MV-4-11 (cell line): ENCODE results near the gene CHST12.
"Not testable (repeated sequence)": the region's sequence is repeated elsewhere in the genome, so short reads cannot be mapped to it uniquely, and the experiment has no call there.

Experiments
- DNase-seq: peaks from one replicate; lab custom pipeline; 2025; lab: John Stamatoyannopoulos, UW

Gene CHST12

DNA sequence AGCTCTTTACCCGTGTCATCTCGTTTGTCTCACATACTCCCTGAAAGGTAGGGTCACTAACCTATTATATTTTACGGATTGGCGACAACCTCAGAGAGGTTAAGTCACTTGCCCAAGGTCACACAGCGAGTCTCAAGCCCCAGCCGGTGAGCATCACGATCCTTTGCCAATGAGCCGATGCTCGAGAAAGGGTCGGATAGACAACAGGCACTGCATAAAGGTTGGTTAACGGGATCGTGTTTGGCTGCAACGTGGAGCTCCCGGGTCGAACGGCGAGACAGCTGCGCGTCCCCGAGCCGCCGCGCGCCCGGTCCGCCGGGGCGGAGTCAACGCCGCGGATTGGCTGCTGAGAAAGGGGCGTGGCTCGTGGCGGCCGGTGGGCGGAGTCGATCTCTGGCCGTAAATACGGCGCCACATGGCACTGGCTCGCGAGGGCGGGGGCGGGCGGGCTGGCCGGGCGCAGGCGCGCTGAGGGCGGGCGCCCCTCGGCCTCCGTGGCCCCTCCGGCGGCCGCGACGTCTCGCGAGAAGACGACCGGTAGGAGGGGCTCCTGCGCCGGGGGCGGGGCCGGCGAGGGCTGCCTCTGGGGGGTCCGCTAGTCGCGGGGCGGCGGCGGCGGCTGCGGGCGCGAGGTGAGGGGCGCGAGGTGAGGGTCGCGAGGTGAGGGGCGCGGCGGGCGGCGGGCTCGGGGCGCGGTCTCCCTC is at the start of gene CHST12:
TSS of gene CHST12 (plus strand) at position 598 of the 704 bp plus-strand sequence. CDS start 29,029 bp downstream, outside the sequence.
- peak; percentile 73 for DNase-seq

DNA sequence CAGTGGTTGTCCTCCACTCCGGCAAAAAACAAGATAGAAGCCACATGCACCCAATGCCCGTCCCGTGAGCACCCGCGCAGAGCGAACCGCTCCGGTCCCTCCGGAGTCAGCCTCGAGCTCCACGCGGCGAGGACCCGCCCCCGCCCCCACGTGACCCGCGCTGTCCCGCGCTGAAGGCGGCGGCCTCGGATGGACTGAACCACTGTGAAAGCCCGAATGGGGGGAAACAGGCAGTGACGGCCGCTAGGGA is 49.5 kb upstream of the CHST12 start:
- peak; percentile 74 for DNase-seq

DNA sequence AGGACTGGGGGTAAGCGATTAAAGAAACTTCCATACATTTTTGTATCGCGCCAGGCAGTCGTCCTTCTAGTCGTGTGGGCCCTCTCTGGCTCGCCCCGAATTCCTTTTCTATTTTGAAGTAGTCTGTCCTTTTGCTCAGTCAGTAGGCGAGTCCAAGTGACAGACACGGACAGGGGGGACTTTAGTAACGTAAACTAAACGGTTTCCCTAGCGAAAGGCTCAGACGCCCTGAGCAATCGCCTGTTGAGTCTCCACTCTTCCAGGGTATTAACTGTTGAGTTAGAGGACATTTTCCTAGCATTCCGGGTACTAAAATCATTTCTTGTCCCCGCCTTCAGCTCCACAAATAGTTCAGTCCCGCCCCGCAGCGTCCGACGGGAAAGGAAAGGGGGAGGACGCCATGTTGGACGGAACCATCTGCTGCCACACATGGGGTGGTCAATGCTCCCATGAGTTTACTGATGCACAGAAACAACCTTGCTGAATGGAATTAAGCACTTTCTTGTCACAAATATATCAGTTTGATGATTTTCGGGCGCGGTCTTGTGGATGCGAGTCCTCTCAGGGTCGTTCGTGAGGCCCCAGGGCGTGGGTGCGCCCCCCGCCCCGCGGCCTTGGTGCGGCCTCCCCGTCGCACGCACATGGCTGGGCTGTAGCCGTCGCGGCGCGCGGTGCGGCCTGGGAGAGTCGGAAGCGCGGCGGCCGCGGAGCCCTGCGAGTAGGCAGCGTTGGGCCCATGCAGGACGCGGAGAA is 49.0 kb upstream of the CHST12 start, which contains the start of gene EIF3B:
TSS of gene EIF3B (plus strand) at position 642 of the 753 bp plus-strand sequence. CDS start at position 737, 95 bp downstream.
- DNase-seq: peak; percentile 84

DNA sequence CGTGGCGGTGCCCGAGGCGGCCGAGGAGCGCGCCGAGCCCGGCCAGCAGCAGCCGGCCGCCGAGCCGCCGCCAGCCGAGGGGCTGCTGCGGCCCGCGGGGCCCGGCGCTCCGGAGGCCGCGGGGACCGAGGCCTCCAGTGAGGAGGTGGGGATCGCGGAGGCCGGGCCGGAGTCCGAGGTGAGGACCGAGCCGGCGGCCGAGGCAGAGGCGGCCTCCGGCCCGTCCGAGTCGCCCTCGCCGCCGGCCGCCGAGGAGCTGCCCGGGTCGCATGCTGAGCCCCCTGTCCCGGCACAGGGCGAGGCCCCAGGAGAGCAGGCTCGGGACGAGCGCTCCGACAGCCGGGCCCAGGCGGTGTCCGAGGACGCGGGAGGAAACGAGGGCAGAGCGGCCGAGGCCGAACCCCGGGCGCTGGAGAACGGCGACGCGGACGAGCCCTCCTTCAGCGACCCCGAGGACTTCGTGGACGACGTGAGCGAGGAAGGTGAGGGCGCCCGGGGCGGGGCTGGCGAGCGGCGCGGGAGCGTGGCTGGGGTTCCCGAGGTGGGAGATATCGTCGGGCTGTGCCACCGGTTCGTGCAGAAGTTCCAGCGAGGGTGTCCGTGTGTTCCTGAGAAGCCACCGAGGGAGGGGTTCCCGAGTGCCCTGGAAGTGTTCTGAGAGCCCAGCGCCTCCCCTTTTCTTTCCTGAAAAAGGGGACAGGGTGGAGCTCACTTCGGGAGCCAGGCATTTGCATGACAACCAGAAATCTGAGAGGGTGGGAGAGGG is 48.3 kb upstream of the CHST12 start:
- no peak for DNase-seq

DNA sequence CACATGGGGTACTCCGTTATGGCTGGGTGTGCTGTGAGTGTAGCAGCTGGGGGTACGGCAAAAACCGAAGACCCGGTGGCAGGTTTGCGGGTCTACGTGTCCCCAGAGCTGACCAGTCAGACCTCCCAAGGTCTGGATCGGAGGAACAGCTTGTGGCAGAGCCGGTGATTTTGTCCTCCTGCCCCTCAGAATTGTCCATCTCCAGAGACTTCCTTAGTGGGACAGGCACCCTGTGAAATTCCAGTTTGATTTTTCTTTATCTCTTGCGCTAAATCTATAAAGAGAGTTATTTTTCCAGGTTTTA is 47.8 kb upstream of the CHST12 start:
- DNase-seq: no peak

DNA sequence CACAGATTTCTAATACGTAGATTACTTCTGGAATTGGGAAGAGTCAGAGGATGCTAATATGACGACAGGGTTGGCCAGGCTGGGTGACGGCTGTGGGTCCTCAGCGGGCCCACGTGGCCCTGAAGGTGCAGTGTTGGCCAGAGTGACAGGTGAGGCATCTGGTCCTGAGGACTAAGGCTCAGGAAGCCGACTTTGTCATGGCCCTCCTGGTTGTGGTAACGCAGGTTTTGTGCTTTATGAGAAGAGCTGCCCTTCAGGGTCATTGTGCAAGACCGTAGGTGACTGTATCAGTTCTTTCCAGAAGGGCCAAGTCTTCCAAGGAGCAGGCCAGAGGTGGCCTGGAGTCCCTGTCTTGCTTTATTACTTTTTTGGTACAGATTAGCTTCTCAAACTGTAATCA is 46.2 kb upstream of the CHST12 start:
- no peak for DNase-seq

DNA sequence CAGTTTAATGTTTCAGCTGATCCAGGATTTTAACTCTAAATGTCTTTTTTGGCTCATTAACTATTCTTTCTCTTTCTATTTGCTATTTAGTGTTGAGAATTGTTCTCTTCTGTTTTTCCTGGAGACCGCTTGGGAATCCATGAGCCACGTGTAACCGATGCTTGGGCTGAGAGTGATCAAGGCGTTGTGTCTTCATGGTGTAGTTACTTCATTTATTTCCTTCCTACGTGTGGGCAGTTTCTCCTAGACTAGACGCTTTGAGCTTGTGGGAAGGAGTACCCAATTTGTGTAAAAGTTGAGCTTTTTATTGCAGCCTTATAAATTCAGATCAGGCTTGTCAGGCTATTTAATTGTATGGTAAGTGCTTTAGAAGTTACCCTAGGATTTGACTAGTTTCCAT is 45.8 kb upstream of the CHST12 start:
- DNase-seq: no peak

DNA sequence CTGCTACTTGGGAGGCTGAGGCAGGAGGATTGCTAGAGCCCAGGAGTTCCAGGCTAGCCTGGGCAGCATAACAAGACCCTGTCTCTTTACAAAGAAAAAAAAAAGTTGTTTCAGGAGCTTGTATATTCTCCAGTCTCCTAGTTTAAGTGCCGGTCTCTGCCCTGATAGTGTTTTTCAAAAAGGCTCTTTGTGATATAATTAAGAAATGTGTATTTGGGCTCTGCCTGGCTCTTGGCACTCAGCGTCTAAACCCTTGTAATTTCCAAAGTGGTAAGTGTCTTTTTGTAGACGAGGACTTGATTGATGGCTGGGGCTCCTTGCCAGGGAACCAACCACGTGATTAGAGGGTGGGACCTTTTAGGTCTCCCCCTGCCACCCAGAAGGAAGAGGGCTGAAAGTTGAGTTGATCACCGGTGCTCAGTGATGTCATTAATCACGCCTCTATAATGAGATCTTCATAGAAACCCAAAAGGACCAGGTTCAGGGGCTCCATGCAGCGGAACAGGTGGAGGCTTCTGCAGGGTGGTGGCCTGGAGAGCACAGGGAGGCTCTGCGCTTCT is 44.4 kb upstream of the CHST12 start:
- no peak for DNase-seq

DNA sequence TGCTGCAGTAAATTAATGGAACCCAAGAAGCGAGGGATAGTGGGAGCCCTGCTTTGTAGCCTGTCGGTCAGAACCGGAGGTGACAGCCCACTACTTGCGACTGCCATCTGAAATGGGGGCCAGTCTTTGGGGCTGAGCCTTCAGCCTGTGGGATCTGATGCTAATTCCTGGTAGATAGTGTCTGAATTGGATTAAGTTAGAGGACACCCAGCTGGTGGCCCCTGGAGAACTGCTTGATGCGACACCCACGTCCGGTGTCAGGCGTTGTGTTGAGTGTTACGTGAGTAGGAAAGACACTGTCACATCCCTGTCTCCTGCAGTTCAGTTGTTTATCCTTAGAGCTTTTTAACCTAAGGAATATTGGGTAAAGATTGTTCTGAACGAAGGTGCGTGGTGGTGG is 43.8 kb upstream of the CHST12 start:
- DNase-seq: no peak

DNA sequence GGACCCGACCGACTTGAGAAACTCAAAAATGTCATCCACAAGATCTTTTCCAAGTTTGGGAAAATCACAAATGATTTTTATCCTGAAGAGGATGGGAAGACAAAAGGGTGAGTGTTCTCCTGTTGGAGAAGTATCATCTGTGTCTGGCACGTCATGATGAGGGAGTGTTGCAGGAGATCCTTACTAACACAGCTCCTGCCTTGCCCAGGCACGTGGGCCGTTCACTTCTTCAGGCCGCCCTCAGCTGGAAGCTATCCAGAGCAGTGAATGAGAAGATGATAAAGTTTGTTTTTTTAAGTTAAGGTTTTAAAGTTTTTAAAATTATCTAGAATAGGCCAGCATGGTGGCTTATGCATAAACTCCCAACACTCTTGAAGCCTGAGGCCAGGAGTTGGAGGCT is 42.6 kb upstream of the CHST12 start:
- no peak for DNase-seq

DNA sequence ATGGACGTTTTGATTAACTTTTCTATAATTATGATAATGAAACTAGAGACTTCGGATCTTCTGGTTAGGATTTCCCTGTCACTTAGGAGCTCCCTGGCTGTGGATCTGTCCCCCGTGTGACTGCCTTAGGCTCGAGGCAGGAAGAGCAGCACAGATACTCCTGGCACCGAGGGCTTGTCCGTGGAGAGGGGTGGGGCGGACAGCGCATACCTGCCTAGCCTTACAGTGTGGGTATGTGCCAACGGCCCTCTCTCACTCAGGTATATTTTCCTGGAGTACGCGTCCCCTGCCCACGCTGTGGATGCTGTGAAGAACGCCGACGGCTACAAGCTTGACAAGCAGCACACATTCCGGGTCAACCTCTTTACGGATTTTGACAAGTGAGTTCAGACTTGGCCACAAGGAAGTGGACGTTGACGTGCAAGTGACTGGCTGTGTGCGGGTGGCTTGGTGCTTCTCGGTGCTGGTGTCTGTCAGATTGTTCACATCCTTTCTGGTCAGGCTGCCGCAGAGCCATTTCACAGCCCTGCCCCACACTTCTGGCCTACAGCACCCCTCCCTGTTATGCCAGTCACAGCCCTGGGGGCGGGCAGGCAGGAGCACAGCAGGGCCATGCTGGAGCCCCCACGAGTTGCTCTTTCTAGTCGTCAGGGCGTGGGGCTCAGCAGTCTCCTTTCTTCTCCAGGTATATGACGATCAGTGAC is 40.9 kb upstream of the CHST12 start:
- no peak for DNase-seq

DNA sequence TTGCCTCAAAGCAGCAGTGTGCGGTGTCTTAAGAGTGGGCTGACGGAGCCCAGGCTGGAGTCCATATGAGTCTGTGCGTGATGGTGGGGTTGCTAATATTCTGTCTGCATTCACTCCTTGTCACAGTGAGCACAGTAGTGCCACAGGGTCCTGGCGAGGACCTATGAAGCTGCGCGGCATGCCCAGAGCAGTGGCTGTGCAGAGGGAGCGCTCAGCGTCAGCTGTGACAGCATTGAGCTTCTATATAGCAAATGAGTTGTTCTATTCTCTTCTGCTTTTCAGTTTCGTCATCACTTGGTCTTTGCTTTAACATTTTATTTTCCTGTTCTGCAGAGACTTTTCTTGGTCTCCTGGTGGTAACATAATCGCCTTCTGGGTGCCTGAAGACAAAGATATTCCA is 34.3 kb upstream of the CHST12 start:
- DNase-seq: peak; percentile 29

DNA sequence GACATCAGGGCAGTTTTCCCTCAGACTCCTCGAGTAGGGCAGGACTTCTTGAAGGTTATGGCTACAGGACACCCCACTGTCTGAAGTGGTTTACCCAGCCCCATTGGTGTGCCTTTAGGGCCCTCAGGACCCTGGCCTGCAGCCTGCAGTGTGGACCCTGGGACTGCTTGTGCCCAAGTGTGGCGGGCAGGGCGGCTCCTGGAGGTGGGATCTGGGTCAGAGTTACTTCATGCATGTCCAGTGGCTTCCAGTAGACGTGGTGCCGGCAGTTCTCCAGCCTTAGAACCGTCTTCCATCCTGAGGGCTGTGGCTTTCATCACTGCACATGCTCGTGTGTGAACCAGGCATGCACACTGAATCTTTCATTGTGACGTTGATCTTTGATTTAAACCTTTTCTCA is 32.1 kb upstream of the CHST12 start:
- no peak for DNase-seq

DNA sequence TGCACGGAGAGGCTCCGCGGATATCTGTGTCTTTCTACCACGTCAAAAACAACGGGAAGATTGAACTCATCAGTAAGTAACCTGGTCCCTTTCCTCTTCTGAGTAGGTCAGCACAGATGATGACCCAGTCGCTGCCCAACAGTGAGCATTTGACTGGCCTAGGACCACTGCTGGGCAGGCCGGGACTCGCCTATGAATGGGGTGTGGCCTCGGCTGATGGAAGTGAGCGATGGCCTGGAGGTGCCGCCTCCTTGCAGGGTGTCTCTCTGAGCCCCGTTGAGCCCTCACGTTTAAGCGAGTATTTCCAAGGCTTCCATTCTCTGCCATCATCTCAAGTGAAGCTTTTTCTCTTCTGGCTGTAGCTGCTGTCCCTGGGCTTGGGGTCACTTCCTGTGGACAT is 30.7 kb upstream of the CHST12 start:
- DNase-seq: no peak

DNA sequence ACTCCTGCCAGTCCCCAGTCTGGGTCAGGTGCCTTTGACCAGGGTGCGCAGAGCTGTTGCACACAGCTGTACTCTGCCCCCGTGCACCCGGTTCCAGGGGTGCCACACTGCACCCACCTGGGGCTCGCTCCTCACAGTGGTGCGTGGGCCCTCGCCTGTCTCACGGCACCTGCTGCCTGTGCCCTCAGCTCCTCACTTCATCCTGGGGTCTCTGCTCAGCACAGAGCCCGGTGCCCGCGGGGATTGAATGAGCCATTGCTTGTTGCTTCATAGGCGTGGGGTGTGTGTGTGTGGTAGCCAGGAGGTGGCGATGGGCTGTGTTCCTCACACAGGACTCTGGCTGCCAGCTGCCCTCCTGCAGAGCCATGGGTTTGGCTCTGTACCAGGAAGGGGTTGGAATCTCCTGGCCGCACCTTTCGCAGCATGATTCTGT is 30.3 kb upstream of the CHST12 start:
- DNase-seq: no peak

DNA sequence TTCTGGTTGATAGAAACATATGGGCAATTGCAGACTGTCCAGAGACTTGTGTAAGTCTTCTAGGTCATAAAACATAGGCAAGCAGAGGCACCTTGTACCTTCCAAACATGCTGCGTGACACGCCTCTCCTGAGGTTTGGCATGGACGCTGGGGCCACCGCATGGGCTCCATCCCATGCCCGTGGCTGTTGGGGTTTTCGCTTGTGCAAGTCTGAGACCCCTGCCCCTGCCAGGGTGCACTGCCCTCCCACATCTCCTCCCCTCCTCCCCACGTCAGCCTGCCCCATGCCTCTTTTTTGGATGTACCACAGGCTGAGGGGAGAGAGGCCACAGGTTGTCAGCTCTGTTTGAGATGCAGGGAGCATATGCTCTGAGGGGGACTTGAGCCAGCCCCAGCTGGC is 29.8 kb upstream of the CHST12 start:
- DNase-seq: no peak

DNA sequence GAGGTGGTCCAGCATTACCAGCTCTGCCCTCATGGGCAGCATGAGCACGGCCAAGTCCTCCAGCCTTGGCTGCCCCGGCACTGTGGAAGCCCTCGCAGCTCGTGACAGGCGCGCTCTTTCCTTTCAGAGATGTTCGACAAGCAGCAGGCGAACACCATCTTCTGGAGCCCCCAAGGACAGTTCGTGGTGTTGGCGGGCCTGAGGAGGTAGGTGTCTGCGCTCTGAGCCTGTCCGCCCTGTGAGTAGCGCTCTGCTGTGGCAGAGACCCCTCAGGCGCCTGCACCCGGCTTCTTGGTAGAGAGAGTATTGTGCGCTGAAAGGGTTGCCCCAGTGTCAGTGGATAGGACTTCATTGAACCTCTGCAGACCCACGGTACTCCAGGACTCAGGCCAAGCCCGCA is 29.0 kb upstream of the CHST12 start:
- no peak for DNase-seq

DNA sequence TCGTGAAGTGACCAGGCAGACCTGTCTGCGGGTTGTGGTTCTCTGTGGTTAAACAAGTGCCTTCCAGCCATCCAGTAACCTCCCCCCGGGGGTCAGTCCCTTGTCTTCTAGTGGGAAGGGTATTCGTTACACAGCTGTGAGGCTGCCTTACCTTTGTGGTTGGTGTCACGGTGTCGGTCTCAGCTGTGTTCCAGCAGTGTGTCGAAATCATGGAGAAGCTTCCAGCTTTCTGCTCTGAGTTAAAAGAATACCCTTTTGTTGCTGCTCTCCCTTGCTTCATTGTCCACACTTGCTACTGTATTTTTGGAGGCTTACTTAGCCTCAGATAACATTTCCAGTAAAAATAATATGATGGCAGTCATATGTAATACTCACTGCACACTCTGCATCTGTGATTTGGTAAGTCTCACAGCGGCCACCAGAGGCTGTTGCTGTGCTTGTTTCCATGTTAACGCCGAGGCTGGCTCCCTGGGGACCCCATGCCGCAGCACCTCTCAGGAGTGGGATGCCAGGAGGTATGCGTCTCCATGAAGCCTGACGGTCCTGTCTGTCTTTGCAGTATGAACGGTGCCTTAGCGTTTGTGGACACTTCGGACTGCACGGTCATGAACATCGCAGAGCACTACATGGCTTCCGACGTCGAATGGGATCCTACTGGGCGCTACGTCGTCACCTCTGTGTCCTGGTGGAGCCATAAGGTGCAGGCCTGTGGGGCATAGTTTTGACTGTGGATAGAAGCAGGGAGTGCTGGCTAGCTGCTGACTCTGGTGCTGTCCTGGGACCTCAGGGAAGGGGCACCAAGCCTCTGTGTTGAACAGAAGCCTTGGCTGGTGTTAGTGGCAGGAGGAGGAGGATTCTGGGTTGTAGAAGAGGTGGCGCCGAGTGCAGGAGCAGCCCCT is 28.3 kb upstream of the CHST12 start:
- no peak for DNase-seq

DNA sequence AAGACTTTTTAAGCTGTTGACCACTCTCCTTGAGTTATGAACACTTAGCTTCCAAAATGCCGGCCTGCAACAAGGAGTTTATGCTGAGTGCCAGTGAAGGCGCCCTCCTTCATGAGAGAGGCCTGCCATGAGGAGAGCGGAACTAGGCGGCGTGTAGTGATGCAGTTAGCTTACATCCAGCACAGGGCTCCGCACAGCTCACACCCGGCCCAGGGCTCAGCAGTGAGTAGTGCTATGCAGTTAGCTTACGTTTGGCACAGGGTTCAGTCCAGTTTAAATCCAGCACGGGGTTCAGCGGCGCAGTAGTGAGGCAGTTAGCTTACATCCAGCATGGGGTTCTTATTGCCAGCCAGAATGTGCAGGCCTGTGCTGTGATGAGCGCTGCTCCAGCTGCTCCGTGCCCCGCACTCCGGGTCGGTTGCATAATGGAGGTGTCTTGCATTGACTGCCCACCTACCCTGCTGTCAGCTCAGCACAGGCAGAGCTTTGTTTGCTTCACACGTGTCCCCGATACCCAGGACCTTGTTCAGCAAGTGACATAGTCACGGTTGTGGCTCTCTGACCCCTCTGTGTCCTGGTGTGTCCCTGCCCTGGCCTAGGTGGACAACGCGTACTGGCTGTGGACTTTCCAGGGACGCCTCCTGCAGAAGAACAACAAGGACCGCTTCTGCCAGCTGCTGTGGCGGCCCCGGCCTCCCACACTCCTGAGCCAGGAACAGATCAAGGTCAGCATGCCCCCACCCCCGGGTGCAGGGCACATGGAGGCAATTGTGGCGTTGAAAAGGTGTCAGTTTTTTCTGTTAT is 26.9 kb upstream of the CHST12 start:
- no peak for DNase-seq

DNA sequence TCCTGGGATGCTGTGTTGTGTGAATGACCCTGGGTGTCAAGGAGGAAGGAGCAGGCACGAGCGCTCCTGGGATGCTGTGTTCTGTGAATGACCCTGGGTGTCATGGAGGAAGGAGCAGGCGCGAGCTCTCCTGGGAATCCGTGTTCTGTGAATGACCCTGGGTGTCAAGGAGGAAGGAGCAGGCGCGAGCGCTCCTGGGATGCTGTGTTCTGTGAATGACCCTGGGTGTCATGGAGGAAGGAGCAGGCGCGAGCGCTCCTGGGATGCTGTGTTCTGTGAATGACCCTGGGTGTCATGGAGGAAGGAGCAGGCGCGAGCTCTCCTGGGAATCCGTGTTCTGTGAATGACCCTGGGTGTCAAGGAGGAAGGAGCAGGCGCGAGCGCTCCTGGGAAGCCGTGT is 25.9 kb upstream of the CHST12 start:
- not testable (repeated sequence) for DNase-seq
